ENCODE measurements around the gene SMG6.
A peak's percentile ranks its signal among the peaks of the same experiment; 100 is the strongest.

The SMG6 gene

GRCh38 chr17:2086306-2086705 lies 217.3 kb downstream of the SMG6 start:
- Histone ChIP-seq H3K4me3 (ENCODE audit: low read depth in 1 of 2, low read length in 2 of 2) (no peak overlapping the region), H3K27me3 (ENCODE audit: control insufficient read depth in 1 of 2, insufficient read depth in 2 of 2, low read length in 2 of 2) (no peaks in the 10 kb centered on the region), H3K27ac (ENCODE audit: low read depth, low read length) (peak overlapping the region; percentile 16), H3K36me3 (ENCODE audit: control insufficient read depth in 1 of 2, insufficient read depth in 2 of 2, low read length in 2 of 2) (peaks cover under 1 to 4% of the 10 kb centered on the region in 2 donors), H3K4me1 (ENCODE audit: control insufficient read depth in 1 of 2, insufficient read depth in 2 of 2, low read length in 2 of 2) (peaks cover 92 to 93% of the 10 kb centered on the region in 2 donors), H3K9me3 (ENCODE audit: control insufficient read depth in 1 of 2, low read length in 2 of 2) (no peaks in the 10 kb centered on the region), H3K9ac (ENCODE audit: low read depth in 1 of 2, low read length in 2 of 2) (peak overlapping the region in 1 of 2 donors; percentile 64)

- Histone ChIP-seq H3K36me3 (ENCODE audit: control insufficient read depth in 1 of 2, insufficient read depth in 2 of 2, low read length in 2 of 2) (peaks cover 6 to 10% of the 10 kb centered on the region in 2 donors), H3K4me3 (ENCODE audit: low read depth in 1 of 2, low read length in 2 of 2) (no peak overlapping the region), H3K9me3 (ENCODE audit: control insufficient read depth in 1 of 2, low read length in 2 of 2) (no peaks in the 10 kb centered on the region), H3K27me3 (ENCODE audit: control insufficient read depth in 1 of 2, insufficient read depth in 2 of 2, low read length in 2 of 2) (no peaks in the 10 kb centered on the region), H3K9ac (ENCODE audit: low read depth in 1 of 2, low read length in 2 of 2) (peak overlapping the region; percentile 18 to 64), H3K27ac (ENCODE audit: low read depth, low read length) (peak overlapping the region; percentile 92), H3K4me1 (ENCODE audit: control insufficient read depth in 1 of 2, insufficient read depth in 2 of 2, low read length in 2 of 2) (peaks cover 92 to 95% of the 10 kb centered on the region in 2 donors)
Measured at GRCh38 chr17:2085648-2085949, 218.0 kb downstream of the SMG6 start.

GRCh38 chr17:2084766-2085647 lies 218.6 kb downstream of the SMG6 start:
- H3K9me3 ChIP-seq (ENCODE audit: control insufficient read depth in 1 of 2, low read length in 2 of 2), result no peaks in the 10 kb centered on the region
- no peaks in the 10 kb centered on the region for H3K27me3 ChIP-seq (ENCODE audit: control insufficient read depth in 1 of 2, insufficient read depth in 2 of 2, low read length in 2 of 2)
- H3K27ac ChIP-seq (ENCODE audit: low read depth, low read length), result peak overlapping the region; percentile 92
- peak overlapping the region; percentile 18 to 29 for H3K4me3 ChIP-seq (ENCODE audit: low read depth in 1 of 2, low read length in 2 of 2)
- H3K4me1 ChIP-seq (ENCODE audit: control insufficient read depth in 1 of 2, insufficient read depth in 2 of 2, low read length in 2 of 2), result peaks cover 86 to 90% of the 10 kb centered on the region in 2 donors
- H3K9ac ChIP-seq (ENCODE audit: low read depth in 1 of 2, low read length in 2 of 2), result peak overlapping the region; percentile 51 to 64
- H3K36me3 ChIP-seq (ENCODE audit: control insufficient read depth in 1 of 2, insufficient read depth in 2 of 2, low read length in 2 of 2), result peaks cover 6 to 10% of the 10 kb centered on the region in 2 donors

- Histone ChIP-seq H3K4me1 (ENCODE audit: control insufficient read depth in 1 of 2, insufficient read depth in 2 of 2, low read length in 2 of 2) (peaks cover 83 to 85% of the 10 kb centered on the region in 2 donors), H3K4me3 (ENCODE audit: low read depth in 1 of 2, low read length in 2 of 2) (peak overlapping the region; percentile 18 to 28), H3K9ac (ENCODE audit: low read depth in 1 of 2, low read length in 2 of 2) (peak overlapping the region; percentile 51 to 64), H3K36me3 (ENCODE audit: control insufficient read depth in 1 of 2, insufficient read depth in 2 of 2, low read length in 2 of 2) (peaks cover 6 to 13% of the 10 kb centered on the region in 2 donors), H3K27ac (ENCODE audit: low read depth, low read length) (peak overlapping the region; percentile 92), H3K9me3 (ENCODE audit: control insufficient read depth in 1 of 2, low read length in 2 of 2) (no peaks in the 10 kb centered on the region), H3K27me3 (ENCODE audit: control insufficient read depth in 1 of 2, insufficient read depth in 2 of 2, low read length in 2 of 2) (no peaks in the 10 kb centered on the region)
Measured at GRCh38 chr17:2084036-2084765, 219.4 kb downstream of the SMG6 start.

GRCh38 chr17:2083613-2084035 lies 220.0 kb downstream of the SMG6 start:
- Histone ChIP-seq H3K9me3 (ENCODE audit: control insufficient read depth in 1 of 2, low read length in 2 of 2) (no peaks in the 10 kb centered on the region), H3K4me1 (ENCODE audit: control insufficient read depth in 1 of 2, insufficient read depth in 2 of 2, low read length in 2 of 2) (peaks cover 77 to 79% of the 10 kb centered on the region in 2 donors), H3K9ac (ENCODE audit: low read depth in 1 of 2, low read length in 2 of 2) (peak overlapping the region; percentile 51 to 64), H3K27ac (ENCODE audit: low read depth, low read length) (peak overlapping the region; percentile 92), H3K27me3 (ENCODE audit: control insufficient read depth in 1 of 2, insufficient read depth in 2 of 2, low read length in 2 of 2) (no peaks in the 10 kb centered on the region), H3K4me3 (ENCODE audit: low read depth in 1 of 2, low read length in 2 of 2) (peak overlapping the region in 1 of 2 donors; percentile 9), H3K36me3 (ENCODE audit: control insufficient read depth in 1 of 2, insufficient read depth in 2 of 2, low read length in 2 of 2) (peaks cover 6 to 16% of the 10 kb centered on the region in 2 donors)

GRCh38 chr17:2082003-2082781 lies 221.4 kb downstream of the SMG6 start:
- peaks cover 7 to 28% of the 10 kb centered on the region in 2 donors for H3K36me3 ChIP-seq (ENCODE audit: control insufficient read depth in 1 of 2, insufficient read depth in 2 of 2, low read length in 2 of 2)
- peaks cover 63 to 65% of the 10 kb centered on the region in 2 donors for H3K4me1 ChIP-seq (ENCODE audit: control insufficient read depth in 1 of 2, insufficient read depth in 2 of 2, low read length in 2 of 2)

GRCh38 chr17:2081564-2081963 lies 222.0 kb downstream of the SMG6 start:
- peaks cover 58 to 60% of the 10 kb centered on the region in 2 donors for H3K4me1 ChIP-seq (ENCODE audit: control insufficient read depth in 1 of 2, insufficient read depth in 2 of 2, low read length in 2 of 2)
- H3K9me3 ChIP-seq (ENCODE audit: control insufficient read depth in 1 of 2, low read length in 2 of 2), result no peaks in the 10 kb centered on the region
- H3K27ac ChIP-seq (ENCODE audit: low read depth, low read length), result no peak overlapping the region
- peaks cover 11 to 34% of the 10 kb centered on the region in 2 donors for H3K36me3 ChIP-seq (ENCODE audit: control insufficient read depth in 1 of 2, insufficient read depth in 2 of 2, low read length in 2 of 2)
- H3K4me3 ChIP-seq (ENCODE audit: low read depth in 1 of 2, low read length in 2 of 2), result no peak overlapping the region
- H3K9ac ChIP-seq (ENCODE audit: low read depth in 1 of 2, low read length in 2 of 2), result no peak overlapping the region
- no peaks in the 10 kb centered on the region for H3K27me3 ChIP-seq (ENCODE audit: control insufficient read depth in 1 of 2, insufficient read depth in 2 of 2, low read length in 2 of 2)

More at GRCh38 chr17:2082003-2082781, 221.4 kb downstream of the SMG6 start:
- Histone ChIP-seq H3K27me3 (ENCODE audit: control insufficient read depth in 1 of 2, insufficient read depth in 2 of 2, low read length in 2 of 2) (no peaks in the 10 kb centered on the region), H3K4me3 (ENCODE audit: low read depth in 1 of 2, low read length in 2 of 2) (no peak overlapping the region), H3K9ac (ENCODE audit: low read depth in 1 of 2, low read length in 2 of 2) (peak overlapping the region in 1 of 2 donors; percentile 64), H3K9me3 (ENCODE audit: control insufficient read depth in 1 of 2, low read length in 2 of 2) (no peaks in the 10 kb centered on the region), H3K27ac (ENCODE audit: low read depth, low read length) (no peak overlapping the region)

- no peaks in the 10 kb centered on the region for H3K27me3 ChIP-seq (ENCODE audit: control insufficient read depth in 1 of 2, insufficient read depth in 2 of 2, low read length in 2 of 2)
- peaks cover 12 to 38% of the 10 kb centered on the region in 2 donors for H3K36me3 ChIP-seq (ENCODE audit: control insufficient read depth in 1 of 2, insufficient read depth in 2 of 2, low read length in 2 of 2)
- H3K4me3 ChIP-seq (ENCODE audit: low read depth in 1 of 2, low read length in 2 of 2), result no peak overlapping the region
- no peaks in the 10 kb centered on the region for H3K9me3 ChIP-seq (ENCODE audit: control insufficient read depth in 1 of 2, low read length in 2 of 2)
- no peak overlapping the region for H3K9ac ChIP-seq (ENCODE audit: low read depth in 1 of 2, low read length in 2 of 2)
- H3K27ac ChIP-seq (ENCODE audit: low read depth, low read length), result no peak overlapping the region
- H3K4me1 ChIP-seq (ENCODE audit: control insufficient read depth in 1 of 2, insufficient read depth in 2 of 2, low read length in 2 of 2), result peaks cover 19 to 29% of the 10 kb centered on the region in 2 donors
Measured at GRCh38 chr17:2077040-2077439, 226.5 kb downstream of the SMG6 start.

GRCh38 chr17:2076087-2076984 lies 227.2 kb downstream of the SMG6 start:
- Histone ChIP-seq H3K36me3 (ENCODE audit: control insufficient read depth in 1 of 2, insufficient read depth in 2 of 2, low read length in 2 of 2) (peaks cover 18 to 38% of the 10 kb centered on the region in 2 donors), H3K27ac (ENCODE audit: low read depth, low read length) (no peak overlapping the region), H3K9ac (ENCODE audit: low read depth in 1 of 2, low read length in 2 of 2) (no peak overlapping the region), H3K9me3 (ENCODE audit: control insufficient read depth in 1 of 2, low read length in 2 of 2) (no peaks in the 10 kb centered on the region), H3K27me3 (ENCODE audit: control insufficient read depth in 1 of 2, insufficient read depth in 2 of 2, low read length in 2 of 2) (no peaks in the 10 kb centered on the region), H3K4me1 (ENCODE audit: control insufficient read depth in 1 of 2, insufficient read depth in 2 of 2, low read length in 2 of 2) (peaks cover 19 to 28% of the 10 kb centered on the region in 2 donors), H3K4me3 (ENCODE audit: low read depth in 1 of 2, low read length in 2 of 2) (no peak overlapping the region)
